GM23338 (cell line): ENCODE measurements around the gene CREB1. TPM values are rescaled to one million over a fixed set of nuclear protein-coding genes. Genes with fewer than 3 reads are reported as not detected.

Experiments
- ATAC-seq: fragments of 200-7000 bp; cut with Tn5 transposase; 3 replicates; pipeline ENCODE4 v1.9.1; 2020
- DNase-seq: peaks from one replicate; pipeline ENCODE4 v3.0.0-alpha.2; 2015; ENCODE audit warnings: low spot score
- H2AFZ ChIP-seq: fragments of 200-600 bp; sonication (generic); 2 replicates; pipeline ENCODE4 v1.8.0; 2016; ENCODE audit warnings: antibody characterized with exemption, mild to moderate bottlenecking, moderate library complexity
- H3F3A ChIP-seq: fragments of 200-600 bp; sonication (generic); replicated peaks from 2 replicates; pipeline ENCODE4 v1.8.0; 2017; ENCODE audit warnings: antibody characterized with exemption, mixed run types, low read depth
- H3K27ac ChIP-seq: fragments of 200-600 bp; sonication (generic); 2 replicates; pipeline ENCODE4 v1.6.1; 2016; ENCODE audit warnings: low read depth
- H3K27me3 ChIP-seq: fragments of 200-600 bp; sonication (generic); 2 replicates; pipeline ENCODE4 v1.8.0; 2016; ENCODE audit warnings: mild to moderate bottlenecking, mixed run types, moderate library complexity; ENCODE audit not compliant: insufficient read depth
- H3K36me3 ChIP-seq: fragments of 200-600 bp; sonication (generic); 2 replicates; pipeline ENCODE4 v1.8.0; 2016; ENCODE audit warnings: mild to moderate bottlenecking; ENCODE audit not compliant: insufficient read depth
- H3K4me1 ChIP-seq: fragments of 200-600 bp; sonication (generic); 2 replicates; pipeline ENCODE4 v1.8.0; 2016; ENCODE audit warnings: mild to moderate bottlenecking, moderate library complexity; ENCODE audit not compliant: insufficient read depth
- H3K4me2 ChIP-seq: fragments of 200-600 bp; sonication (generic); 2 replicates; pipeline ENCODE4 v1.7.1; 2017; ENCODE audit warnings: mixed run types
- H3K4me3 ChIP-seq: fragments of 200-600 bp; sonication (generic); 2 replicates; pipeline ENCODE4 v1.6.1; 2016; ENCODE audit warnings: mixed run types
- H3K79me2 ChIP-seq: fragments of 200-600 bp; sonication (generic); replicated peaks from 2 replicates; pipeline ENCODE4 v1.8.0; 2017; ENCODE audit warnings: mild to moderate bottlenecking; ENCODE audit not compliant: insufficient read depth
- H3K9me2 ChIP-seq: fragments of 200-600 bp; sonication (generic); 2 replicates; pipeline ENCODE4 v1.8.0; 2017; ENCODE audit not compliant: insufficient read depth
- H4K20me1 ChIP-seq: fragments of 200-600 bp; sonication (generic); replicated peaks from 2 replicates; pipeline ENCODE4 v1.8.0; 2017; ENCODE audit warnings: mild to moderate bottlenecking; ENCODE audit not compliant: insufficient read depth
- H3K27ac Mint-ChIP-seq: 2 replicates; pipeline ENCODE4 v1.8.0; 2020; ENCODE audit warnings: inconsistent platforms, mild to moderate bottlenecking, moderate library complexity, mixed read lengths
- H3K27me3 Mint-ChIP-seq: 3 replicates; pipeline ENCODE4 v1.8.0; 2022; ENCODE audit warnings: low read depth, mild to moderate bottlenecking, moderate library complexity, mixed read lengths, inconsistent platforms; ENCODE audit not compliant: insufficient read depth, poor library complexity
- H3K36me3 Mint-ChIP-seq: 3 replicates; pipeline ENCODE4 v1.8.0; 2021; ENCODE audit warnings: low read depth, mild to moderate bottlenecking, inconsistent platforms, moderate library complexity, mixed read lengths
- H3K4me1 Mint-ChIP-seq: 3 replicates; pipeline ENCODE4 v1.8.0; 2020; ENCODE audit warnings: mild to moderate bottlenecking, inconsistent platforms, mixed read lengths
- H3K4me3 Mint-ChIP-seq: 3 replicates; pipeline ENCODE4 v1.8.0; 2021; ENCODE audit warnings: moderate library complexity, mild to moderate bottlenecking, inconsistent platforms, mixed read lengths
- H3K9me3 Mint-ChIP-seq: 3 replicates; pipeline ENCODE4 v1.8.0; 2020; ENCODE audit warnings: moderate library complexity, mild to moderate bottlenecking, inconsistent platforms, mixed read lengths
- CREB1 ChIP-seq: fragments of 250-450 bp; sonication (Bioruptor Pico); IDR thresholded peaks from 2 replicates; pipeline ENCODE4 v1.5.0; 2020; ENCODE audit warnings: low read depth, mild to moderate bottlenecking, moderate library complexity
- EZH2 ChIP-seq: fragments of 200-600 bp; sonication (generic); IDR thresholded peaks from one replicate; pipeline ENCODE4 v1.8.0; 2017; ENCODE audit warnings: antibody characterized with exemption, mild to moderate bottlenecking, low read depth; ENCODE audit not compliant: unreplicated experiment
- EZH2phosphoT487 ChIP-seq: fragments of 200-600 bp; sonication (generic); IDR thresholded peaks from one replicate; pipeline ENCODE4 v1.8.1; 2018; ENCODE audit warnings: antibody characterized with exemption; ENCODE audit not compliant: unreplicated experiment
- JUNB ChIP-seq: IDR thresholded peaks from one replicate; pipeline ENCODE4 v1.6.1; 2016; ENCODE audit warnings: antibody characterized with exemption; ENCODE audit not compliant: unreplicated experiment
- NANOG ChIP-seq: IDR thresholded peaks from 2 replicates; pipeline ENCODE4 v1.6.1; 2016; ENCODE audit warnings: antibody characterized with exemption, borderline replicate concordance
- POLR2AphosphoS5 ChIP-seq: IDR thresholded peaks from 2 replicates; pipeline ENCODE4 v1.6.1; 2016; ENCODE audit warnings: antibody characterized with exemption, low read depth
- STAT1 ChIP-seq: IDR thresholded peaks from one replicate; pipeline ENCODE4 v1.6.1; 2016; ENCODE audit warnings: antibody characterized with exemption; ENCODE audit not compliant: unreplicated experiment
- ZNF114 ChIP-seq: fragments of 250-450 bp; sonication (Bioruptor Pico); IDR thresholded peaks from 2 replicates; pipeline ENCODE4 v1.5.0; 2020; ENCODE audit warnings: mild to moderate bottlenecking, moderate library complexity
- ZNF331 ChIP-seq: fragments of 250-450 bp; sonication (Bioruptor Pico); IDR thresholded peaks from 2 replicates; pipeline ENCODE4 v1.5.0; 2020; ENCODE audit warnings: low read depth, mild to moderate bottlenecking, moderate library complexity
- polyA plus RNA-seq: library from polyadenylated mRNA; unstranded; fragments of >200 nt; fragmentation: Nextera tagmentation; extraction: Ambion mirVana; gene quantifications from 2 replicates; pipeline ENCODE4 v1.2.1, GENCODE V29; 2016
- total RNA-seq: library from RNA; depleted of rRNA; stranded (reverse); fragments of >200 nt; shearing (Covaris generic); gene quantifications from 2 replicates; pipeline ENCODE4 v1.2.3, GENCODE V29; 2014
- TF ChIP-seq, protein P1 (sequence below): IDR thresholded peaks from 2 replicates; pipeline ENCODE4 v1.6.1; 2016; ENCODE audit warnings: antibody characterized with exemption
- TF ChIP-seq, protein P2 (sequence below): fragments of 250-450 bp; sonication (Bioruptor Pico); IDR thresholded peaks from 2 replicates; pipeline ENCODE4 v1.5.0; 2020; ENCODE audit warnings: mild to moderate bottlenecking, moderate library complexity
- TF ChIP-seq, protein P3 (sequence below): IDR thresholded peaks from one replicate; pipeline ENCODE4 v1.6.1; 2018; ENCODE audit warnings: antibody characterized with exemption; ENCODE audit not compliant: unreplicated experiment
- TF ChIP-seq, protein P4 (sequence below), 2 experiments: fragments of 200-600 bp in 1 of 2; sonication (generic) in 1 of 2; conservative IDR thresholded peaks; 2 replicates each; pipeline versions ENCODE4 v1.5.1 to v1.6.1; 2016 to 2017; ENCODE audit warnings: antibody characterized with exemption in 2 of 2, low read depth in 2 of 2, mild to moderate bottlenecking in 2 of 2, moderate library complexity in 1 of 2

CREB1 gene
- total and polyA plus RNA-seq, 2 experiments from 2014 or later = 40.3 to 104 TPM

DNA sequence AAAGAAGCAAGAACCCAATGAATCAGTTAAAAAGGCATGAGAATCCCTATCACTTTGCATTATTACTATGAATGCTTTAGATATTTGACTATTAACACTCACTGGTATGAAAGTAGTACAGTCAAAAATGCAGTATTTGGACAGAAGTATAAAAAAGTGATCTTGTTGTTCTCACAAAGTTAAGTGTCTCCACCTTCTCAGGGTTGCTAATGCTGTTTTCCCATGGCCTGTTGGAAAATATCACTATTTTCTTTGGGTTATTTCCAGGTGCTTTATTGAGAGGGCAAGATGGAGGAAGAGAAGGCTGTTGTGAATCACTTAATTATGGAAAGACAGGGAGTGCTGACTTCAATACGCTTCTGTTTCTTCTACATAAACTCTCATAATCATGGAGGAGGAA is 13.6 kb upstream of the CREB1 start:
- Histone ChIP-seq H2AFZ (no peak overlapping the region), H3K36me3 (no peaks in the 10 kb centered on the region; the same call in 1 of the 2 replicates), H3K4me1 (no peaks in the 10 kb centered on the region), H3K27me3 (no peaks in the 10 kb centered on the region), H3K4me2 (no peak overlapping the region), H3F3A (no peaks in the 10 kb centered on the region), H4K20me1 (no peaks in the 10 kb centered on the region), H3K4me3 (no peak overlapping the region), H3K9me2 (no peaks in the 10 kb centered on the region), H3K79me2 (no peaks in the 10 kb centered on the region), H3K27ac (no peak overlapping the region)
- Mint-ChIP-seq H3K9me3 (peaks cover 3% of the 10 kb centered on the region; the same call in 1 of the 3 replicates), H3K4me3 (no peak overlapping the region), H3K36me3 (peaks cover 4% of the 10 kb centered on the region; the same call in 2 of the 3 replicates), H3K27me3 (no peaks in the 10 kb centered on the region), H3K4me1 (peaks cover 6% of the 10 kb centered on the region), H3K27ac (no peak overlapping the region)
- DNase-seq (no peak), ATAC-seq (no peak)
- no peak for TF ChIP-seq STAT1
- no peak for TF ChIP-seq NANOG
- TF ChIP-seq ZNF114 (CRISPR knock-in tag) = no peak
- TF ChIP-seq, protein P1, sequence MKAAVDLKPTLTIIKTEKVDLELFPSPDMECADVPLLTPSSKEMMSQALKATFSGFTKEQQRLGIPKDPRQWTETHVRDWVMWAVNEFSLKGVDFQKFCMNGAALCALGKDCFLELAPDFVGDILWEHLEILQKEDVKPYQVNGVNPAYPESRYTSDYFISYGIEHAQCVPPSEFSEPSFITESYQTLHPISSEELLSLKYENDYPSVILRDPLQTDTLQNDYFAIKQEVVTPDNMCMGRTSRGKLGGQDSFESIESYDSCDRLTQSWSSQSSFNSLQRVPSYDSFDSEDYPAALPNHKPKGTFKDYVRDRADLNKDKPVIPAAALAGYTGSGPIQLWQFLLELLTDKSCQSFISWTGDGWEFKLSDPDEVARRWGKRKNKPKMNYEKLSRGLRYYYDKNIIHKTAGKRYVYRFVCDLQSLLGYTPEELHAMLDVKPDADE = no peak
- TF ChIP-seq ZNF331 (CRISPR knock-in tag) = no peak
- no peak for TF ChIP-seq CREB1 (CRISPR knock-in tag)
- TF ChIP-seq, protein P2, sequence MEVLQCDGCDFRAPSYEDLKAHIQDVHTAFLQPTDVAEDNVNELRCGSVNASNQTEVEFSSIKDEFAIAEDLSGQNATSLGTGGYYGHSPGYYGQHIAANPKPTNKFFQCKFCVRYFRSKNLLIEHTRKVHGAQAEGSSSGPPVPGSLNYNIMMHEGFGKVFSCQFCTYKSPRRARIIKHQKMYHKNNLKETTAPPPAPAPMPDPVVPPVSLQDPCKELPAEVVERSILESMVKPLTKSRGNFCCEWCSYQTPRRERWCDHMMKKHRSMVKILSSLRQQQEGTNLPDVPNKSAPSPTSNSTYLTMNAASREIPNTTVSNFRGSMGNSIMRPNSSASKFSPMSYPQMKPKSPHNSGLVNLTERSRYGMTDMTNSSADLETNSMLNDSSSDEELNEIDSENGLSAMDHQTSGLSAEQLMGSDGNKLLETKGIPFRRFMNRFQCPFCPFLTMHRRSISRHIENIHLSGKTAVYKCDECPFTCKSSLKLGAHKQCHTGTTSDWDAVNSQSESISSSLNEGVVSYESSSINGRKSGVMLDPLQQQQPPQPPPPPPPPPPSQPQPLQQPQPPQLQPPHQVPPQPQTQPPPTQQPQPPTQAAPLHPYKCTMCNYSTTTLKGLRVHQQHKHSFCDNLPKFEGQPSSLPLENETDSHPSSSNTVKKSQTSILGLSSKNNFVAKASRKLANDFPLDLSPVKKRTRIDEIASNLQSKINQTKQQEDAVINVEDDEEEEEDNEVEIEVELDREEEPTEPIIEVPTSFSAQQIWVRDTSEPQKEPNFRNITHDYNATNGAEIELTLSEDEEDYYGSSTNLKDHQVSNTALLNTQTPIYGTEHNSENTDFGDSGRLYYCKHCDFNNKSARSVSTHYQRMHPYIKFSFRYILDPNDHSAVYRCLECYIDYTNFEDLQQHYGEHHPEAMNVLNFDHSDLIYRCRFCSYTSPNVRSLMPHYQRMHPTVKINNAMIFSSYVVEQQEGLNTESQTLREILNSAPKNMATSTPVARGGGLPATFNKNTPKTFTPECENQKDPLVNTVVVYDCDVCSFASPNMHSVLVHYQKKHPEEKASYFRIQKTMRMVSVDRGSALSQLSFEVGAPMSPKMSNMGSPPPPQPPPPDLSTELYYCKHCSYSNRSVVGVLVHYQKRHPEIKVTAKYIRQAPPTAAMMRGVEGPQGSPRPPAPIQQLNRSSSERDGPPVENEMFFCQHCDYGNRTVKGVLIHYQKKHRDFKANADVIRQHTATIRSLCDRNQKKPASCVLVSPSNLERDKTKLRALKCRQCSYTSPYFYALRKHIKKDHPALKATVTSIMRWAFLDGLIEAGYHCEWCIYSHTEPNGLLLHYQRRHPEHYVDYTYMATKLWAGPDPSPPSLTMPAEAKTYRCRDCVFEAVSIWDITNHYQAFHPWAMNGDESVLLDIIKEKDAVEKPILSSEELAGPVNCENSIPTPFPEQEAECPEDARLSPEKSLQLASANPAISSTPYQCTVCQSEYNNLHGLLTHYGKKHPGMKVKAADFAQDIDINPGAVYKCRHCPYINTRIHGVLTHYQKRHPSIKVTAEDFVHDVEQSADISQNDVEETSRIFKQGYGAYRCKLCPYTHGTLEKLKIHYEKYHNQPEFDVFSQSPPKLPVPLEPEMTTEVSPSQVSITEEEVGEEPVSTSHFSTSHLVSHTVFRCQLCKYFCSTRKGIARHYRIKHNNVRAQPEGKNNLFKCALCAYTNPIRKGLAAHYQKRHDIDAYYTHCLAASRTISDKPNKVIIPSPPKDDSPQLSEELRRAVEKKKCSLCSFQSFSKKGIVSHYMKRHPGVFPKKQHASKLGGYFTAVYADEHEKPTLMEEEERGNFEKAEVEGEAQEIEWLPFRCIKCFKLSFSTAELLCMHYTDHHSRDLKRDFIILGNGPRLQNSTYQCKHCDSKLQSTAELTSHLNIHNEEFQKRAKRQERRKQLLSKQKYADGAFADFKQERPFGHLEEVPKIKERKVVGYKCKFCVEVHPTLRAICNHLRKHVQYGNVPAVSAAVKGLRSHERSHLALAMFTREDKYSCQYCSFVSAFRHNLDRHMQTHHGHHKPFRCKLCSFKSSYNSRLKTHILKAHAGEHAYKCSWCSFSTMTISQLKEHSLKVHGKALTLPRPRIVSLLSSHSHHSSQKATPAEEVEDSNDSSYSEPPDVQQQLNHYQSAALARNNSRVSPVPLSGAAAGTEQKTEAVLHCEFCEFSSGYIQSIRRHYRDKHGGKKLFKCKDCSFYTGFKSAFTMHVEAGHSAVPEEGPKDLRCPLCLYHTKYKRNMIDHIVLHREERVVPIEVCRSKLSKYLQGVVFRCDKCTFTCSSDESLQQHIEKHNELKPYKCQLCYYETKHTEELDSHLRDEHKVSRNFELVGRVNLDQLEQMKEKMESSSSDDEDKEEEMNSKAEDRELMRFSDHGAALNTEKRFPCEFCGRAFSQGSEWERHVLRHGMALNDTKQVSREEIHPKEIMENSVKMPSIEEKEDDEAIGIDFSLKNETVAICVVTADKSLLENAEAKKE = no peak
- TF ChIP-seq POLR2AphosphoS5 = no peak
- no peak for TF ChIP-seq EZH2
- TF ChIP-seq, protein P3, sequence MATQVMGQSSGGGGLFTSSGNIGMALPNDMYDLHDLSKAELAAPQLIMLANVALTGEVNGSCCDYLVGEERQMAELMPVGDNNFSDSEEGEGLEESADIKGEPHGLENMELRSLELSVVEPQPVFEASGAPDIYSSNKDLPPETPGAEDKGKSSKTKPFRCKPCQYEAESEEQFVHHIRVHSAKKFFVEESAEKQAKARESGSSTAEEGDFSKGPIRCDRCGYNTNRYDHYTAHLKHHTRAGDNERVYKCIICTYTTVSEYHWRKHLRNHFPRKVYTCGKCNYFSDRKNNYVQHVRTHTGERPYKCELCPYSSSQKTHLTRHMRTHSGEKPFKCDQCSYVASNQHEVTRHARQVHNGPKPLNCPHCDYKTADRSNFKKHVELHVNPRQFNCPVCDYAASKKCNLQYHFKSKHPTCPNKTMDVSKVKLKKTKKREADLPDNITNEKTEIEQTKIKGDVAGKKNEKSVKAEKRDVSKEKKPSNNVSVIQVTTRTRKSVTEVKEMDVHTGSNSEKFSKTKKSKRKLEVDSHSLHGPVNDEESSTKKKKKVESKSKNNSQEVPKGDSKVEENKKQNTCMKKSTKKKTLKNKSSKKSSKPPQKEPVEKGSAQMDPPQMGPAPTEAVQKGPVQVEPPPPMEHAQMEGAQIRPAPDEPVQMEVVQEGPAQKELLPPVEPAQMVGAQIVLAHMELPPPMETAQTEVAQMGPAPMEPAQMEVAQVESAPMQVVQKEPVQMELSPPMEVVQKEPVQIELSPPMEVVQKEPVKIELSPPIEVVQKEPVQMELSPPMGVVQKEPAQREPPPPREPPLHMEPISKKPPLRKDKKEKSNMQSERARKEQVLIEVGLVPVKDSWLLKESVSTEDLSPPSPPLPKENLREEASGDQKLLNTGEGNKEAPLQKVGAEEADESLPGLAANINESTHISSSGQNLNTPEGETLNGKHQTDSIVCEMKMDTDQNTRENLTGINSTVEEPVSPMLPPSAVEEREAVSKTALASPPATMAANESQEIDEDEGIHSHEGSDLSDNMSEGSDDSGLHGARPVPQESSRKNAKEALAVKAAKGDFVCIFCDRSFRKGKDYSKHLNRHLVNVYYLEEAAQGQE = no peak
- TF ChIP-seq JUNB = no peak
- TF ChIP-seq, protein P4, sequence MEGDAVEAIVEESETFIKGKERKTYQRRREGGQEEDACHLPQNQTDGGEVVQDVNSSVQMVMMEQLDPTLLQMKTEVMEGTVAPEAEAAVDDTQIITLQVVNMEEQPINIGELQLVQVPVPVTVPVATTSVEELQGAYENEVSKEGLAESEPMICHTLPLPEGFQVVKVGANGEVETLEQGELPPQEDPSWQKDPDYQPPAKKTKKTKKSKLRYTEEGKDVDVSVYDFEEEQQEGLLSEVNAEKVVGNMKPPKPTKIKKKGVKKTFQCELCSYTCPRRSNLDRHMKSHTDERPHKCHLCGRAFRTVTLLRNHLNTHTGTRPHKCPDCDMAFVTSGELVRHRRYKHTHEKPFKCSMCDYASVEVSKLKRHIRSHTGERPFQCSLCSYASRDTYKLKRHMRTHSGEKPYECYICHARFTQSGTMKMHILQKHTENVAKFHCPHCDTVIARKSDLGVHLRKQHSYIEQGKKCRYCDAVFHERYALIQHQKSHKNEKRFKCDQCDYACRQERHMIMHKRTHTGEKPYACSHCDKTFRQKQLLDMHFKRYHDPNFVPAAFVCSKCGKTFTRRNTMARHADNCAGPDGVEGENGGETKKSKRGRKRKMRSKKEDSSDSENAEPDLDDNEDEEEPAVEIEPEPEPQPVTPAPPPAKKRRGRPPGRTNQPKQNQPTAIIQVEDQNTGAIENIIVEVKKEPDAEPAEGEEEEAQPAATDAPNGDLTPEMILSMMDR (conservative IDR thresholded peaks at IDR 0.05; ENCODE audit: low read depth in 2 of 2) = no peak
- TF ChIP-seq EZH2phosphoT487 = no peak
